GM23248 (cell line): ENCODE measurements around the gene MORC2.

Experiments used
- EZH2 ChIP-seq: fragments of 200-600 bp; sonication (generic); IDR thresholded peaks from 2 replicates; pipeline ENCODE4 v1.6.1; 2018; ENCODE audit warnings: antibody characterized with exemption, mild to moderate bottlenecking; ENCODE audit not compliant: insufficient read depth, poor library complexity, severe bottlenecking
- EZH2phosphoT487 ChIP-seq: fragments of 200-600 bp; sonication (generic); IDR thresholded peaks from 2 replicates; pipeline ENCODE4 v1.6.1; 2018; ENCODE audit warnings: antibody characterized with exemption, moderate library complexity, mild to moderate bottlenecking, low read depth; ENCODE audit not compliant: insufficient read depth

DNA sequence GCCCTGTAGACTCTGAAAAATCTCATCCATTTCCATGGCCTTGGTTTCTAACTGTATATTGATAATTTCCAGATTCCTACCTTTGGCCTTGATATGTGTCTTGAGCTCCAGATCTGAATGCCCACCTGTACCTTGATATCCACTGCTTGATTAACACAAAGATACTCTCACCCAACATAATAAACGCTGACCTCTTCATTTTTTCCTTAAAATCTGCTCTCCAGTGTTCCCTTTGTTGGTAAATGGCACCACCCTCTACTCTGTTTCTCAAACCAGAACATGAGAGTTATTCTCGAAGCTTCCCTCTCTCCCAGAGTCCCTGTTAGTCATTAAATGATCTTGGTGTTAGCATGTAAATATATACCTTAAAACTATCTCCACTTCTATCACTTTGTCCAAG, 13.9 kb upstream of the MORC2 start:
- TF ChIP-seq EZH2phosphoT487: no peak
- no peak for TF ChIP-seq EZH2
